Measurements from ENCODE around the gene UBE2Z. TPM values are rescaled to one million over a fixed set of nuclear protein-coding genes. Genes with fewer than 3 reads are reported as not detected.

UBE2Z gene
- total and polyA plus RNA-seq, 2 donors (not counting 1 experiment from before 2014, with no cell fraction given), result 56.2 to 121 TPM

DNA sequence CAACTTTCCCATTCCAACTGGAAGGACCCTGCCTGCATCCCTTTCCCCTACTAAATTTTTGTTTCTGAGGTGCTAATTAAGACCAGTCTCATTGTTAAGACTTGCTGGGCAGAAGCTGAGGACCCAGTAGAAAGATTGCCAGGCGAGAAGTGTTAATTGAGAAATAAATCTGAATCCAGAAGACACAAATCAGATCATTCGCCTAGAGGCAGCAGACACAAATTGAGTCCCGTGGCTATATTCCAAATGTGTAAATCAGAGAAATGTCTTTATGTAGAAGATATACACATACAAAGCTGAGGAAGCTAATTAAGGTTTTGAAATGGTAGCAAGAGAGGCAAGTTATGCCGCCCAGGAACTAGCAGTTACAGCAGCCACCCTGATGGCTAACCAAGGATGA, 47.8 kb upstream of the UBE2Z start:
- Histone ChIP-seq H3K9ac (ENCODE audit: low read length) (no peak overlapping the region), H3K9me3 (ENCODE audit: control extremely low read depth in 1 of 3, control insufficient read depth in 2 of 3, insufficient read depth in 1 of 3, low read length in 2 of 3) (no peaks in the 10 kb centered on the region), H3K4me3 (ENCODE audit: control extremely low read depth in 1 of 5, extremely low read depth in 1 of 5, insufficient read depth in 1 of 5, low read depth in 2 of 5, low read length in 4 of 5) (no peak overlapping the region), H4K20me1 (ENCODE audit: control insufficient read depth, insufficient read depth, low read length, poor library complexity, severe bottlenecking) (no peaks in the 10 kb centered on the region), H3K27ac (ENCODE audit: low read length in 2 of 2) (no peak overlapping the region), H3K36me3 (replicated peaks in 1 of 2; ENCODE audit: control extremely low read depth in 1 of 2, control insufficient read depth in 1 of 2, extremely low read depth in 1 of 2, insufficient read depth in 2 of 2, low read length in 1 of 2) (peaks cover 4 to 70% of the 10 kb centered on the region in 2 experiments), H3K79me2 (ENCODE audit: control insufficient read depth, insufficient read depth, low read length) (no peaks in the 10 kb centered on the region), H2AFZ (ENCODE audit: insufficient read depth, low read depth, low read length, poor library complexity, severe bottlenecking) (no peak overlapping the region), H3K4me2 (replicated peaks; ENCODE audit: low read depth, low read length, poor library complexity, severe bottlenecking) (no peak overlapping the region), H3K4me1 (ENCODE audit: control insufficient read depth in 2 of 2, insufficient read depth in 2 of 2, low read length in 2 of 2) (no peaks in the 10 kb centered on the region), H3K27me3 (replicated peaks in 1 of 4; ENCODE audit: control extremely low read depth in 1 of 4, control insufficient read depth in 3 of 4, insufficient read depth in 4 of 4, low read length in 3 of 4) (no peaks in the 10 kb centered on the region)
- 100% methylated on average over 4 of the region's 4 CpGs for WGBS (ENCODE audit: insufficient coverage)
- ChIA-PET CTCF (interaction anchor here (1.1 to 2.7 kb wide), 3 partner anchors 18 to 47 kb away, joined by 3 to 10 read pairs (median 3); no protein-coding TSS in a partner anchor), POLR2A (no interaction called here)
- Mint-ChIP-seq H3K9me3 (ENCODE audit: insufficient read depth) (no peaks in the 10 kb centered on the region), H3K4me1 (no peaks in the 10 kb centered on the region), H3K4me3 (no peak overlapping the region), H3K27me3 (no peaks in the 10 kb centered on the region), H3K27ac (no peak overlapping the region)
- intact Hi-C loops (cut with micrococcal nuclease), result no loop called here
- no peak for DNase-seq
- no peak for TF ChIP-seq EZH2 (IDR thresholded peaks at IDR 0.05; ENCODE audit: borderline replicate concordance, insufficient read depth, low read depth, low read length, poor library complexity, severe bottlenecking)
- TF ChIP-seq, protein P1, sequence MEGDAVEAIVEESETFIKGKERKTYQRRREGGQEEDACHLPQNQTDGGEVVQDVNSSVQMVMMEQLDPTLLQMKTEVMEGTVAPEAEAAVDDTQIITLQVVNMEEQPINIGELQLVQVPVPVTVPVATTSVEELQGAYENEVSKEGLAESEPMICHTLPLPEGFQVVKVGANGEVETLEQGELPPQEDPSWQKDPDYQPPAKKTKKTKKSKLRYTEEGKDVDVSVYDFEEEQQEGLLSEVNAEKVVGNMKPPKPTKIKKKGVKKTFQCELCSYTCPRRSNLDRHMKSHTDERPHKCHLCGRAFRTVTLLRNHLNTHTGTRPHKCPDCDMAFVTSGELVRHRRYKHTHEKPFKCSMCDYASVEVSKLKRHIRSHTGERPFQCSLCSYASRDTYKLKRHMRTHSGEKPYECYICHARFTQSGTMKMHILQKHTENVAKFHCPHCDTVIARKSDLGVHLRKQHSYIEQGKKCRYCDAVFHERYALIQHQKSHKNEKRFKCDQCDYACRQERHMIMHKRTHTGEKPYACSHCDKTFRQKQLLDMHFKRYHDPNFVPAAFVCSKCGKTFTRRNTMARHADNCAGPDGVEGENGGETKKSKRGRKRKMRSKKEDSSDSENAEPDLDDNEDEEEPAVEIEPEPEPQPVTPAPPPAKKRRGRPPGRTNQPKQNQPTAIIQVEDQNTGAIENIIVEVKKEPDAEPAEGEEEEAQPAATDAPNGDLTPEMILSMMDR (IDR thresholded peaks at IDR 0.05), result no peak
- ATAC-seq (ENCODE audit: low read depth), result no peak

DNA sequence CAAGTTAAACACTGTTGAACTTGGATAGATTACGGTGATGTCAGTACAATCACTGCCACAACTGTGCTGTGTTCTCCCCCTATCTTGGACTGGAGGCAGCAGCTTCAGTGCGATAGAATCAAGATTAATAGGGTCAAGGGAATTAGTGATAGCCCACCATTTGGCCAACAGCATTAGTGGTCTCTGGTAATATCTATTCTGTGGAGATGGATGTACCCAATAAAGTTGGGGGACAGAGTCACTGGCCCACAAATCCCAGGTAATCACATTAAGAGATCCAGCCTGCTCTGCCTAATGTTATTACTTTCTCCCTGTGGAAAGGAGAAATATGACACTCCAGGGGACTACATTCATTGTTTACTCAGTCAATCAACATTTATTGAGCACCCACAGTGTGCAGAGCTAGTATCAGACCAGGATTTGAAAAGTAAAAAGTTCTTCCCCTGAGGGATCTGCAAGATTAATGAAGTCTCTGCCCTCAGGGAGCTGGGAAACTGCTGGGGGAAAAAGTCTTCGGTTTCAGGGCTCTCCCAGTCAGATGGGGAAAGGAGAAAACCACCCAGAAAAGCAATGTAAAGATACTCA, 39.2 kb upstream of the UBE2Z start:
- no peak overlapping the region for H3K4me3 ChIP-seq (ENCODE audit: control extremely low read depth in 1 of 5, extremely low read depth in 1 of 5, insufficient read depth in 1 of 5, low read depth in 2 of 5, low read length in 4 of 5)
- ChIA-PET CTCF (interaction anchor here (1.1 to 23.0 kb wide), 5 partner anchors 10 to 197 kb away, joined by 3 to 730 read pairs (median 6); partner anchors contain the start of gene TTLL6), POLR2A (no interaction called here)
- Mint-ChIP-seq H3K27ac (no peak overlapping the region), H3K9me3 (ENCODE audit: insufficient read depth) (no peaks in the 10 kb centered on the region), H3K27me3 (no peaks in the 10 kb centered on the region), H3K4me1 (no peaks in the 10 kb centered on the region), H3K4me3 (no peak overlapping the region)
- DNase-seq, result no peak
- WGBS (ENCODE audit: insufficient coverage), result 100% methylated on average over 1 of the region's 3 CpGs
- no peak overlapping the region for H3K27ac ChIP-seq (ENCODE audit: low read length in 2 of 2)
- no peaks in the 10 kb centered on the region for H3K79me2 ChIP-seq (ENCODE audit: control insufficient read depth, insufficient read depth, low read length)
- no peak overlapping the region for H2AFZ ChIP-seq (ENCODE audit: insufficient read depth, low read depth, low read length, poor library complexity, severe bottlenecking)
- H3K4me2 ChIP-seq (replicated peaks; ENCODE audit: low read depth, low read length, poor library complexity, severe bottlenecking), result no peak overlapping the region
- no peak for TF ChIP-seq EZH2 (IDR thresholded peaks at IDR 0.05; ENCODE audit: borderline replicate concordance, insufficient read depth, low read depth, low read length, poor library complexity, severe bottlenecking)
- TF ChIP-seq, protein P1 (IDR thresholded peaks at IDR 0.05), result no peak
- H3K9ac ChIP-seq (ENCODE audit: low read length), result no peak overlapping the region
- no peak for ATAC-seq (ENCODE audit: low read depth)
- no peaks in the 10 kb centered on the region for H4K20me1 ChIP-seq (ENCODE audit: control insufficient read depth, insufficient read depth, low read length, poor library complexity, severe bottlenecking)
- no peaks in the 10 kb centered on the region for H3K27me3 ChIP-seq (replicated peaks in 1 of 4; ENCODE audit: control extremely low read depth in 1 of 4, control insufficient read depth in 3 of 4, insufficient read depth in 4 of 4, low read length in 3 of 4)
- H3K9me3 ChIP-seq (ENCODE audit: control extremely low read depth in 1 of 3, control insufficient read depth in 2 of 3, insufficient read depth in 1 of 3, low read length in 2 of 3), result no peaks in the 10 kb centered on the region
- intact Hi-C loops (cut with micrococcal nuclease), result no loop called here
- no peaks in the 10 kb centered on the region for H3K4me1 ChIP-seq (ENCODE audit: control insufficient read depth in 2 of 2, insufficient read depth in 2 of 2, low read length in 2 of 2)
- H3K36me3 ChIP-seq (replicated peaks in 1 of 2; ENCODE audit: control extremely low read depth in 1 of 2, control insufficient read depth in 1 of 2, extremely low read depth in 1 of 2, insufficient read depth in 2 of 2, low read length in 1 of 2), result peaks cover 0 to 13% of the 10 kb centered on the region in 2 experiments

All from B cell (primary cell).